GM12878 (cell line): ENCODE measurements around the gene MSANTD2. TPM values are rescaled to one million over a fixed set of nuclear protein-coding genes. Genes with fewer than 3 reads are reported as not detected.

Source experiments
- ATAC-seq: fragments of 200-7000 bp; cut with Tn5 transposase; 3 replicates; pipeline ENCODE4 v1.9.1; 2020; ENCODE audit warnings: mild to moderate bottlenecking, moderate library complexity
- BruUV-seq: library from RNA; stranded (reverse); fragments of 400-500 nt; replicated peaks from 2 replicates; lab custom pipeline; 2021; lab: Mats Ljungman, UMichigan
- CTCF ChIA-PET: fragments of 300-600 bp; sonication (Branson Sonifier 250); formaldehyde crosslinking; extraction: SDS; loops from one replicate; lab custom pipeline; 2021; ENCODE audit warnings: inconsistent platforms; lab: Yijun Ruan, JAX
- POLR2A ChIA-PET: fragments of 350-600 bp; formaldehyde crosslinking; extraction: SDS; loops from one replicate; lab custom pipeline; 2021; ENCODE audit warnings: inconsistent platforms; lab: Charles Lee
- RAD21 ChIA-PET: fragments of 300-600 bp; sonication (Branson Sonifier 250); formaldehyde crosslinking; loops from one replicate; lab custom pipeline; 2023; ENCODE audit warnings: antibody characterized with exemption; ENCODE audit not compliant: unreplicated experiment; lab: Charles Lee
- SMC1A ChIA-PET: fragments of 300-600 bp; sonication (Branson Sonifier 250); formaldehyde crosslinking; loops from one replicate; lab custom pipeline; 2023; ENCODE audit not compliant: unreplicated experiment, uncharacterized antibody; lab: Charles Lee
- DNase-seq: peaks from one replicate; pipeline ENCODE4 v3.0.0-alpha.2; 2011; ENCODE audit warnings: low read depth, low spot score
- FAIRE-seq: peaks from 3 replicates; lab custom pipeline; 2011; peaks lifted over from hg19 to GRCh38; lab: Jason Lieb, UNC
- H2AFZ ChIP-seq: 2 replicates; pipeline ENCODE4 v1.6.0; 2011; ENCODE audit warnings: low read depth, low read length, control low read depth; ENCODE audit not compliant: control insufficient read depth
- H3K27ac ChIP-seq: 2 replicates; pipeline ENCODE4 v1.5.1; 2011; ENCODE audit warnings: control low read depth; ENCODE audit not compliant: control insufficient read depth, insufficient read depth
- H3K27me3 ChIP-seq, 2 experiments: replicated peaks in 1 of 2; 2 replicates each; pipeline versions ENCODE4 v1.6.0 to v1.6.1; 2011; ENCODE audit warnings: low read length in 1 of 2; ENCODE audit not compliant: control insufficient read depth in 2 of 2, insufficient read depth in 2 of 2
- H3K36me3 ChIP-seq, 2 experiments: 2 replicates each; pipeline ENCODE4 v1.5.1; 2011; ENCODE audit warnings: low read length in 1 of 2; ENCODE audit not compliant: control insufficient read depth in 2 of 2, insufficient read depth in 2 of 2
- H3K4me1 ChIP-seq: 2 replicates; pipeline ENCODE4 v1.6.1; 2011; ENCODE audit warnings: mild to moderate bottlenecking, low read length, moderate library complexity, mixed read lengths; ENCODE audit not compliant: control insufficient read depth, insufficient read depth
- H3K4me2 ChIP-seq: 2 replicates; pipeline ENCODE4 v1.6.0; 2011; ENCODE audit warnings: control low read depth; ENCODE audit not compliant: control insufficient read depth, insufficient read depth
- H3K4me3 ChIP-seq: fragments of 200-600 bp; sonication (generic); 2 replicates; pipeline ENCODE4 v1.5.1; 2016
- H3K79me2 ChIP-seq: 2 replicates; pipeline ENCODE4 v1.6.0; 2011; ENCODE audit warnings: low read length; ENCODE audit not compliant: control insufficient read depth, insufficient read depth
- H3K9ac ChIP-seq: 2 replicates; pipeline ENCODE4 v1.8.0; 2011; ENCODE audit warnings: low read length, control low read depth, mixed read lengths; ENCODE audit not compliant: control insufficient read depth, insufficient read depth
- H3K9me3 ChIP-seq: replicated peaks from 3 replicates; pipeline ENCODE4 v1.5.1; 2011; ENCODE audit warnings: mild to moderate bottlenecking, low read length; ENCODE audit not compliant: control insufficient read depth, insufficient read depth
- H4K20me1 ChIP-seq: 2 replicates; pipeline ENCODE4 v1.6.0; 2011; ENCODE audit not compliant: control insufficient read depth, insufficient read depth
- CREM ChIP-seq: IDR thresholded peaks from 2 replicates; pipeline ENCODE4 v1.6.1; 2014; ENCODE audit warnings: antibody characterized with exemption, low read depth
- EZH2 ChIP-seq: IDR thresholded peaks from 2 replicates; pipeline ENCODE4 v1.6.1; 2012; ENCODE audit warnings: low read depth, mild to moderate bottlenecking, control low read depth, inconsistent platforms, low read length, borderline replicate concordance; ENCODE audit not compliant: control insufficient read depth
- IRF4 ChIP-seq: IDR thresholded peaks from 2 replicates; pipeline ENCODE4 v1.6.1; 2011; ENCODE audit warnings: low read depth, low read length
- MTA3 ChIP-seq: IDR thresholded peaks from 2 replicates; pipeline ENCODE4 v1.6.1; 2012; ENCODE audit warnings: low read length, inconsistent platforms, borderline replicate concordance
- NFYB ChIP-seq: IDR thresholded peaks from 2 replicates; pipeline ENCODE4 v1.6.1; 2011; ENCODE audit warnings: low read depth, mild to moderate bottlenecking, low read length, improper control_type of control experiment, moderate library complexity; ENCODE audit not compliant: insufficient read depth
- SKIL ChIP-seq: fragments of 450-650 bp; IDR thresholded peaks from 2 replicates; pipeline ENCODE4 v1.6.1; 2017; ENCODE audit warnings: mild to moderate bottlenecking, low read depth, inconsistent platforms; ENCODE audit not compliant: poor library complexity, severe bottlenecking
- SPI1 ChIP-seq: IDR thresholded peaks from 2 replicates; pipeline ENCODE4 v1.6.1; 2011; ENCODE audit warnings: low read depth, mild to moderate bottlenecking, low read length, moderate library complexity, borderline replicate concordance; ENCODE audit not compliant: insufficient read depth
- SREBF1 ChIP-seq: IDR thresholded peaks from 2 replicates; pipeline ENCODE4 v1.6.1; 2012; ENCODE audit warnings: mild to moderate bottlenecking, low read length
- STAT3 ChIP-seq: IDR thresholded peaks from 2 replicates; pipeline ENCODE4 v1.6.1; 2011; ENCODE audit warnings: low read depth, low read length, improper control_type of control experiment
- ZZZ3 ChIP-seq: IDR thresholded peaks from 2 replicates; pipeline ENCODE4 v1.6.1; 2011; ENCODE audit warnings: low read depth; ENCODE audit not compliant: control insufficient read depth, insufficient read length
- WGBS: methylation state at CpG from one replicate; pipeline ENCODE4 v1.1.6; 2016; ENCODE audit warnings: low lambda C conversion rate; ENCODE audit not compliant: insufficient replicate concordance, insufficient coverage; ENCODE audit errors: missing lambda C conversion rate; 5-methylcytosine and 5-hydroxymethylcytosine counted together
- in situ Hi-C: fragments of 300-500 bp; cut with MboI; formaldehyde crosslinking; loops from 9 replicates; pipeline ENCODE4 v1.14.3; 2018; ENCODE audit warnings: mixed read lengths
- intact Hi-C: fragments of 100-400 bp; cut with micrococcal nuclease; formaldehyde crosslinking; loops from one replicate; pipeline ENCODE4 v1.14.2; 2022; ENCODE audit not compliant: unreplicated experiment
- polyA plus RNA-seq, 11 experiments: library from polyadenylated mRNA; depleted of rRNA in 4 of 11; unstranded in 6 of 11; stranded (reverse) in 5 of 11; fragments of >200 nt; fragmentation: Nextera tagmentation in 4 of 11; fragmentation: Illumina TruSeq in 1 of 11; extraction: Ambion mirVana in 4 of 11; extraction: Trizol in 1 of 11; gene quantifications; 1 replicate in 1 of 11; 2 replicates in 10 of 11; pipeline versions ENCODE4 v1.2.1 to v1.2.3, GENCODE V29; 2011 to 2016; ENCODE audit warnings: inconsistent platforms in 2 of 11, missing spikeins in 2 of 11, low read depth in 1 of 11
- total RNA-seq, 4 experiments: library from RNA; depleted of rRNA in 3 of 4; stranded (reverse); fragments of >200 nt in 3 of 4; fragmentation: Illumina TruSeq in 1 of 4; extraction: Trizol in 1 of 4; gene quantifications; 2 replicates each; pipeline versions ENCODE4 v1.2.1 to v1.2.3, GENCODE V29; 2013 to 2021
- TF ChIP-seq, protein P1 (sequence below): IDR thresholded peaks from 2 replicates; pipeline ENCODE4 v1.6.1; 2012; ENCODE audit warnings: low read depth, low read length, improper control_type of control experiment
- TF ChIP-seq, protein P2 (sequence below): fragments of 450-650 bp; IDR thresholded peaks from 2 replicates; pipeline ENCODE4 v1.6.1; 2014; ENCODE audit warnings: mild to moderate bottlenecking

The MSANTD2 gene
- total and polyA plus RNA-seq, 10 of the 15 experiments (the other 5 are each of a cell fraction or from before 2014, with no cell fraction given) = 3.0 to 12.4 (median 8.0) TPM

- Histone ChIP-seq H3K9me3 (no peaks in the 10 kb centered on the region), H4K20me1 (no peaks in the 10 kb centered on the region), H3K4me1 (no peaks in the 10 kb centered on the region), H2AFZ (no peak overlapping the region), H3K36me3 (no peaks in the 10 kb centered on the region; a peak in 1 of 4 replicates), H3K79me2 (no peaks in the 10 kb centered on the region; the same call in 1 of the 2 replicates), H3K4me3 (no peak overlapping the region), H3K27ac (no peak overlapping the region), H3K4me2 (no peak overlapping the region), H3K9ac (no peak overlapping the region), H3K27me3 (no peaks in the 10 kb centered on the region)
- DNase-seq (no peak), FAIRE-seq (no peak), ATAC-seq (no peak)
- ChIA-PET POLR2A (interaction anchor here (0.8 to 1.6 kb wide), 2 partner anchors 13 to 26 kb away, joined by 3 read pairs; no protein-coding TSS in a partner anchor), RAD21 (interaction anchor here (1.2 kb wide), 1 partner anchor 36 kb away, joined by 3 read pairs; no protein-coding TSS in a partner anchor), SMC1A (interaction anchor here (0.8 to 1.8 kb wide), 7 partner anchors 8 to 108 kb away, joined by 3 to 5 read pairs (median 3); no protein-coding TSS in a partner anchor), CTCF (interaction anchor here (0.9 to 2.7 kb wide), 7 partner anchors 9 to 135 kb away, joined by 3 to 23 read pairs (median 6); no protein-coding TSS in a partner anchor)
- BruUV-seq = no TSS peak
- WGBS = 44% methylated on average over 1 of the region's 1 CpG
- in situ Hi-C loops (no loop called here), intact Hi-C loops (no loop called here)
- TF ChIP-seq MTA3 = no peak
- TF ChIP-seq IRF4 = no peak
Measured at GRCh38 chr11:124779568-124779967, 20.6 kb downstream of the MSANTD2 start.

DNA sequence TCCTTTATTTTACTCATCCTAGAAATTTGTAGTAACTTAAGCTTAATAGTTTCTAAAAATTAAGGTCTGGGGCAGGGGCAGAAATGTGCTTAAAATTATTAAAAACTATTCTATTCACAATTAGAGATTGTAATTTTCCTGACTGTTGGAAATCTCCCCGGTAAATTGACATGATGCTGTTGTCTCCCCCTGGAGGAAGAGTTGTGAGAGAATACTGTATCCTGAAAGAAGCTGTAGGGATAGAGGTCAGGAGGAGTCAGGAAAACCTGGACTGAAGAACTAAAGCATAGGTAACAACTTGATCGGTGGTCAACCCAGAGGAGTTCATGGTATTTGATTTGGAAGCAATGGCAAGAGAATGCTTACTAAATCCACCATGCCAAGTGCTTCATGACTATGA, 21.9 kb downstream of the MSANTD2 start:
- ChIA-PET RAD21 (interaction anchor here (1.2 kb wide), 1 partner anchor 35 kb away, joined by 3 read pairs; no protein-coding TSS in a partner anchor), POLR2A (interaction anchor here (0.7 to 1.6 kb wide), 2 partner anchors 20 to 27 kb away, joined by 3 read pairs; no protein-coding TSS in a partner anchor), CTCF (interaction anchor here (1.0 to 2.7 kb wide), 8 partner anchors 9 to 134 kb away, joined by 4 to 23 read pairs (median 4); no protein-coding TSS in a partner anchor), SMC1A (interaction anchor here (1.0 to 1.8 kb wide), 5 partner anchors 9 to 109 kb away, joined by 3 to 6 read pairs (median 4); no protein-coding TSS in a partner anchor)
- no peak for FAIRE-seq
- no peak overlapping the region for H3K27ac ChIP-seq
- in situ Hi-C loops = no loop called here
- H2AFZ ChIP-seq = no peak overlapping the region
- H3K27me3 ChIP-seq = no peaks in the 10 kb centered on the region
- no peak overlapping the region for H3K4me3 ChIP-seq
- no peak overlapping the region for H3K4me2 ChIP-seq
- 98% methylated on average over 2 of the region's 2 CpGs for WGBS
- DNase-seq = no peak
- no peaks in the 10 kb centered on the region for H3K4me1 ChIP-seq
- BruUV-seq = no TSS peak
- no peak for ATAC-seq
- no peaks in the 10 kb centered on the region; the same call in 1 of the 2 replicates for H3K79me2 ChIP-seq
- H3K9ac ChIP-seq = no peak overlapping the region
- H3K36me3 ChIP-seq = no peaks in the 10 kb centered on the region; a peak in 1 of 4 replicates
- no peaks in the 10 kb centered on the region for H4K20me1 ChIP-seq
- intact Hi-C loops = no loop called here
- H3K9me3 ChIP-seq = no peaks in the 10 kb centered on the region
- TF ChIP-seq SREBF1 (no peak), SKIL (no peak), EZH2 (no peak), ZZZ3 (no peak), SPI1 (no peak), STAT3 (no peak), NFYB (no peak), CREM (no peak)
- TF ChIP-seq, protein P1, sequence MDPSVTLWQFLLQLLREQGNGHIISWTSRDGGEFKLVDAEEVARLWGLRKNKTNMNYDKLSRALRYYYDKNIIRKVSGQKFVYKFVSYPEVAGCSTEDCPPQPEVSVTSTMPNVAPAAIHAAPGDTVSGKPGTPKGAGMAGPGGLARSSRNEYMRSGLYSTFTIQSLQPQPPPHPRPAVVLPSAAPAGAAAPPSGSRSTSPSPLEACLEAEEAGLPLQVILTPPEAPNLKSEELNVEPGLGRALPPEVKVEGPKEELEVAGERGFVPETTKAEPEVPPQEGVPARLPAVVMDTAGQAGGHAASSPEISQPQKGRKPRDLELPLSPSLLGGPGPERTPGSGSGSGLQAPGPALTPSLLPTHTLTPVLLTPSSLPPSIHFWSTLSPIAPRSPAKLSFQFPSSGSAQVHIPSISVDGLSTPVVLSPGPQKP = no peak
- TF ChIP-seq, protein P2, sequence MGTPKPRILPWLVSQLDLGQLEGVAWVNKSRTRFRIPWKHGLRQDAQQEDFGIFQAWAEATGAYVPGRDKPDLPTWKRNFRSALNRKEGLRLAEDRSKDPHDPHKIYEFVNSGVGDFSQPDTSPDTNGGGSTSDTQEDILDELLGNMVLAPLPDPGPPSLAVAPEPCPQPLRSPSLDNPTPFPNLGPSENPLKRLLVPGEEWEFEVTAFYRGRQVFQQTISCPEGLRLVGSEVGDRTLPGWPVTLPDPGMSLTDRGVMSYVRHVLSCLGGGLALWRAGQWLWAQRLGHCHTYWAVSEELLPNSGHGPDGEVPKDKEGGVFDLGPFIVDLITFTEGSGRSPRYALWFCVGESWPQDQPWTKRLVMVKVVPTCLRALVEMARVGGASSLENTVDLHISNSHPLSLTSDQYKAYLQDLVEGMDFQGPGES = no peak
